ENCODE data around the gene PDE1A.

DNA sequence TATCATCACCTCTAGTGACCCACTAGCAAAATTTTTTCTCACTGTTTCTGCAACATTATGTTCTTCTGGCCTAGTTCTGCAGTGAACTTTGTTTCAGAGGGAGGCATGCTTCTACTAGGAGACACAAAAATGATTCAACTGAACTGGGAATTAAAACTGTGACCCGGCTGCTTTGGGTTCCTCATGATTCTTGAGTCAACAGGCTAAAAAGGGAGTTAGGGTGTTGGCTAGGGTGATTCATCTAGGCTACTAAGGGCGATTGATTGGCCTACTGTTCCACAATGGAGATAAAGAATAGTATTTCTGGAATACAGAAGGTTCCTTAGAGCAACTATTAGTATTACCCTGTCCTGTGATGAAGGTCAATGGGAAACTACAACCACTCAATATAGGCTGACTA is 261.6 kb downstream of the PDE1A start:
- TF ChIP-seq, protein P1, sequence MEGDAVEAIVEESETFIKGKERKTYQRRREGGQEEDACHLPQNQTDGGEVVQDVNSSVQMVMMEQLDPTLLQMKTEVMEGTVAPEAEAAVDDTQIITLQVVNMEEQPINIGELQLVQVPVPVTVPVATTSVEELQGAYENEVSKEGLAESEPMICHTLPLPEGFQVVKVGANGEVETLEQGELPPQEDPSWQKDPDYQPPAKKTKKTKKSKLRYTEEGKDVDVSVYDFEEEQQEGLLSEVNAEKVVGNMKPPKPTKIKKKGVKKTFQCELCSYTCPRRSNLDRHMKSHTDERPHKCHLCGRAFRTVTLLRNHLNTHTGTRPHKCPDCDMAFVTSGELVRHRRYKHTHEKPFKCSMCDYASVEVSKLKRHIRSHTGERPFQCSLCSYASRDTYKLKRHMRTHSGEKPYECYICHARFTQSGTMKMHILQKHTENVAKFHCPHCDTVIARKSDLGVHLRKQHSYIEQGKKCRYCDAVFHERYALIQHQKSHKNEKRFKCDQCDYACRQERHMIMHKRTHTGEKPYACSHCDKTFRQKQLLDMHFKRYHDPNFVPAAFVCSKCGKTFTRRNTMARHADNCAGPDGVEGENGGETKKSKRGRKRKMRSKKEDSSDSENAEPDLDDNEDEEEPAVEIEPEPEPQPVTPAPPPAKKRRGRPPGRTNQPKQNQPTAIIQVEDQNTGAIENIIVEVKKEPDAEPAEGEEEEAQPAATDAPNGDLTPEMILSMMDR (IDR thresholded peaks at IDR 0.05; ENCODE audit: poor library complexity) = no peak
- no peak for TF ChIP-seq EZH2 (IDR thresholded peaks at IDR 0.05; ENCODE audit: borderline replicate concordance)
